Measurements from ENCODE around the gene MT4.

Gene MT4

GRCh38 chr16:56591377-56592060, 26.6 kb downstream of the MT4 start:
- TF ChIP-seq TAF1 (IDR thresholded peaks at IDR 0.05; ENCODE audit: low read depth) (no peak), RAD21 (IDR thresholded peaks at IDR 0.05; ENCODE audit: low read depth) (no peak), FOXM1 (IDR thresholded peaks at IDR 0.05; ENCODE audit: borderline replicate concordance, low read depth) (no peak), NFIC (IDR thresholded peaks at IDR 0.05) (no peak), USF1 (IDR thresholded peaks at IDR 0.05) (no peak)

- TF ChIP-seq CEBPB (IDR thresholded peaks at IDR 0.05) (no peak), REST (IDR thresholded peaks at IDR 0.05; ENCODE audit: low read depth) (no peak), USF1 (IDR thresholded peaks at IDR 0.05) (no peak), RAD21 (IDR thresholded peaks at IDR 0.05; ENCODE audit: low read depth) (no peak), EP300 (IDR thresholded peaks at IDR 0.05; ENCODE audit: borderline replicate concordance) (no peak), MAX (IDR thresholded peaks at IDR 0.05) (no peak), YY1 (IDR thresholded peaks at IDR 0.05; ENCODE audit: low read depth) (no peak), ZBTB7A (IDR thresholded peaks at IDR 0.05; ENCODE audit: low read depth) (no peak)
Measured at GRCh38 chr16:56593573-56594291, 28.9 kb downstream of the MT4 start.

- TF ChIP-seq REST (IDR thresholded peaks at IDR 0.05; ENCODE audit: low read depth) (no peak), USF1 (IDR thresholded peaks at IDR 0.05) (no peak), YY1 (IDR thresholded peaks at IDR 0.05; ENCODE audit: low read depth) (no peak), RAD21 (IDR thresholded peaks at IDR 0.05; ENCODE audit: low read depth) (no peak), EP300 (IDR thresholded peaks at IDR 0.05; ENCODE audit: borderline replicate concordance) (no peak), TAF1 (IDR thresholded peaks at IDR 0.05; ENCODE audit: low read depth) (no peak), NFIC (IDR thresholded peaks at IDR 0.05) (no peak), EGR1 (IDR thresholded peaks at IDR 0.05) (no peak), FOXM1 (IDR thresholded peaks at IDR 0.05; ENCODE audit: borderline replicate concordance, low read depth) (no peak), ZBTB7A (IDR thresholded peaks at IDR 0.05; ENCODE audit: low read depth) (no peak), MAX (IDR thresholded peaks at IDR 0.05) (no peak), TEAD4 (IDR thresholded peaks at IDR 0.05) (no peak), TCF12 (IDR thresholded peaks at IDR 0.05; ENCODE audit: low read depth) (no peak), CREB1 (IDR thresholded peaks at IDR 0.05; ENCODE audit: low read depth) (no peak), CEBPB (IDR thresholded peaks at IDR 0.05) (no peak)
Measured at GRCh38 chr16:56594292-56594619, 29.4 kb downstream of the MT4 start.

GRCh38 chr16:56600398-56600999, 35.6 kb downstream of the MT4 start:
- no peak for TF ChIP-seq CREB1 (IDR thresholded peaks at IDR 0.05; ENCODE audit: low read depth)
- TF ChIP-seq YY1 (IDR thresholded peaks at IDR 0.05; ENCODE audit: low read depth) = peak; percentile 40; the same call in 1 of the 2 replicates
- no peak for TF ChIP-seq TEAD4 (IDR thresholded peaks at IDR 0.05)
- peak; percentile 62 for TF ChIP-seq RAD21 (IDR thresholded peaks at IDR 0.05; ENCODE audit: low read depth)
- TF ChIP-seq REST (IDR thresholded peaks at IDR 0.05; ENCODE audit: low read depth) = no peak
